KOPT-K1 (cell line): Measurements from ENCODE around the gene KRT31.
"Not testable (repeated sequence)": the region's sequence is repeated elsewhere in the genome, so short reads cannot be mapped to it uniquely, and the experiment has no call there.

ENCODE experiments used
- H3K27ac ChIP-seq: fragments of 200-600 bp; sonication (generic); 2 replicates; pipeline ENCODE4 v1.5.1; 2016; ENCODE audit warnings: antibody characterized with exemption, mild to moderate bottlenecking, low read depth, low read length; ENCODE audit not compliant: poor library complexity, severe bottlenecking
- H3K36me3 ChIP-seq: fragments of 200-600 bp; sonication (generic); 2 replicates; pipeline ENCODE4 v1.5.1; 2017; ENCODE audit warnings: antibody characterized with exemption, mild to moderate bottlenecking, low read length, moderate library complexity; ENCODE audit not compliant: insufficient read depth
- H3K9me3 ChIP-seq: fragments of 200-600 bp; sonication (generic); 2 replicates; pipeline ENCODE4 v1.5.1; 2017; ENCODE audit warnings: antibody characterized with exemption, low read length, mild to moderate bottlenecking; ENCODE audit not compliant: insufficient read depth, poor library complexity, severe bottlenecking

The KRT31 gene

DNA sequence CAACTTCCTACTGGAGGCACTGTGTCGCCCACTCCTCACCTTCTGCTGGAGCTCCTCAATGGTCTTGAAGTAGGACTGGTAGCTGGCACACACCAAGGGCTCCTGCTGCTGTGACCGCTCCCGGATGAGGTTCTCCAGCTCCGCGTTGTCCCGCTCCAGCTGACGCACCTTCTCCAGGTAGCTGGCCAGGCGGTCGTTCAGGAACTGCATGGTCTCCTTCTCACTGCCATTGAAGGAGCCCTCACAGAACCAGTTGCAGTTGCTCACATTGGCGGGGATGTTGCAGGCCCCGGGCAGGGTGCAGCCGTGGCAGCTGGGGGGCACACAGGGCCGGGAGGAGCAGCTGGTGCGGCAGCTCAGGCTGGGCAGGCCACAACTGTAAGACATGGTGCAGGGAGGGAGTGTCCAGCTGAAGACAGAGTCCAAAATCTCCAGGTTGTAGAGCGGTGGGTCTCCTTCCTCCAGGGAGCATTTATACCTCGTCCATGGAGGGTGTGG, 47.0 kb downstream of the KRT31 start, which contains the start of gene KRT33A:
KRT33A (minus strand) TSS at position 448 of the 498 bp plus-strand sequence; CDS start at position 387, 61 bp downstream.
- H3K36me3 ChIP-seq, H3K9me3 ChIP-seq, H3K27ac ChIP-seq: not testable (repeated sequence)

GRCh38 chr17:41347869-41348760, 49.3 kb downstream of the KRT31 start:
- Histone ChIP-seq H3K9me3 (peaks cover 7% of the 10 kb centered on the region), H3K36me3 (no peaks in the 10 kb centered on the region), H3K27ac (no peak overlapping the region)

DNA sequence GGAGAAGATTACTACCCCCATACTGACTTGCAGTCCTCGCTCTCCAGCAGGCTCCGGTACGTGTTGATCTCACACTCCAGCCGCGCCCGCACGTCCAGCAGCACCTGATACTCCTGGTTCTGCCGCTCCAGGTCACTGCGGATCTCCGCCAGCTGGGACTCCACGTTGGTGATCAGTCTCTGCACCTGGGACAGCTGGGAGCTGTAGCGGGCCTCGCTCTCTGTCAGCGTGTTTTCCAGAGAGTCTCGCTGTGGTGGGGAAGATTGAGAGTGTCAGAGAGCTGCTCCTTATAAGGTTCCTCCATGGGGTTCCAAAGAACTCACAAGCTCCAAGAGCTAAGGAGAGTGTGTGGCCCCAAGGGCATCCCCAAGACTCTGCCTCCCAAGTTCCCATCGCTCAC, 51.0 kb downstream of the KRT31 start:
- not testable (repeated sequence) for H3K27ac ChIP-seq, H3K36me3 ChIP-seq
- peaks cover 24% of the 10 kb centered on the region for H3K9me3 ChIP-seq

DNA sequence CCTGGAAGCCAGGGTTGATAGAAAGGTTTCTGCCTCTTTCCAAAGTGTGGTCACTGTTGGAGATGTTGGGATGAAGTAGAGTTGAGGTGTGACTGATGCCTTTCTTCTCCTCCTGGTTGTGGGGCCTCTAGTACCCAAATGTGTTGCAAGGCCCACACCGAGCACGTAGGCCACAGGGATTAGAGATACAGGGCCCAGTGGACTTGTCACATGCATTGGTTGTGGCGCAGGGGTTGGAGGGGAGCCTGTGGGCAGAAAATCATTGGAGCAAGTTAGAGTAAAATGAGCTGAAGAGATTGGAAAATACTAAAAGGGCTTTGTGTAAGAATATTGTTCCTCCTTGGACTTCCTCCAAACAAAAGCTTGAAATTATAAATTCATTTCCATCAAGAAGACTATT, 51.4 kb downstream of the KRT31 start:
- peaks cover 28% of the 10 kb centered on the region for H3K9me3 ChIP-seq
- no peaks in the 10 kb centered on the region for H3K36me3 ChIP-seq
- no peak overlapping the region for H3K27ac ChIP-seq
